ENCODE data around the gene PHETA2.

DNA sequence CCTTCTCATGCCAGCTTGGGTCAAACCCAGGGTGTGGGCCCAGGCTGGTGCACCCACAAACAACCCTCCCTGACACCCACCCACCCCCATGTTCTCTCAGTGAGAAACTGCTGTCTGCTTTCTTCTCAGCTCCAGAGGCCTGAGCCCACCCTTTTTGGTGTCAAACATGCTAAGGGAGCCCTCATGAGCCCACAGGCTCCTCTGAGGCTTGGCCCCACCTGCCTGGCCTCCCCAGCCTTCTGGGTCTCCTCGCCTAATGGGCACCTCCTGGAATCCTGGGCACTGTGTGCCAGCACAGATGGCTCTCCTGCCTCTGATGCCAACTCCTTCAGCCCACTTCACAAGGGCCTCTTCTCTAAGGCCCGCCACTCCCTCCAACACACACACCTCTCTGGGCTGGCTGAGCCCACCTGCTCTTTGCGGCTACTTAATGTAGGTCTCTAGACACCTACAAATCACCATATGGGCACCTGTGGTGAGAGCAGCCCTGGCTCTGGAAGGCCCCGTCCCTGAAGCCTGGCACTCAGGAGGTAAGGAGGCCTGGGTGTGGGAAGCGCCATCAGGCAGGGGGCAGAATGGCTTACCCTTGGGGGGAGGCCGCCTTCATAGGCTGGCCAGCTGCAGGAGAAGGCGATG is 7.8 kb upstream of the PHETA2 start:
- no peak for TF ChIP-seq NFIC (IDR thresholded peaks at IDR 0.05)
- TF ChIP-seq MAX (IDR thresholded peaks at IDR 0.05): no peak
- no peak for TF ChIP-seq EP300 (IDR thresholded peaks at IDR 0.05; ENCODE audit: borderline replicate concordance)
- no peak for TF ChIP-seq EGR1 (IDR thresholded peaks at IDR 0.05)
- TF ChIP-seq FOXM1 (IDR thresholded peaks at IDR 0.05; ENCODE audit: borderline replicate concordance, low read depth): no peak
- TF ChIP-seq REST (IDR thresholded peaks at IDR 0.05; ENCODE audit: low read depth): no peak
- no peak for TF ChIP-seq TAF1 (IDR thresholded peaks at IDR 0.05; ENCODE audit: low read depth)
- TF ChIP-seq RAD21 (IDR thresholded peaks at IDR 0.05; ENCODE audit: low read depth): no peak
- no peak for TF ChIP-seq TEAD4 (IDR thresholded peaks at IDR 0.05)

Measured in Ishikawa (cell line).